Measurements from ENCODE around the gene DDX1. TPM values are rescaled to one million over a fixed set of nuclear protein-coding genes. Genes with fewer than 3 reads are reported as not detected.

Gene DDX1
- total and polyA plus RNA-seq, 2 experiments from 2014 or later: 37.5 to 109 TPM

DNA sequence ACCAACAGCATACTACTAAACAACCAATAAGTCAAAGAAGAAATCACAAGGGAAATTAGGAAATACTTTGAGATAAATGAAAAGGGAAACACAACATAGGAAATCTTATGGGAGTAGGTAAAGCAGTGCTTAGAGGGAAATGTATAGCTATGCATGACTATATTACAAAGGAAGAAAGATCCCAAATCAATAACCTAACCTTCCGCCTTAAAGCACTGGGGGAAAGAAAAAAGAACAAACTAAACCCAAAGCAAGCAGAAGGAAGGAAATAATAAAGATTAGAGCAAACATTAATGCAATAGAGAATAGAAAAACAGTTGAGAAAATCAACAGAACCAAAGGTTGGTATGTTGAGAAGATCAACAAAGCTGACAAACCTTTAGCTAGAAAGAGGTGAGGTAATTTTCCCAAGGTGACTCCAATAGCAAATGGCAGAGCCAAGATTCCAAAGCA lies 49.9 kb downstream of the DDX1 start:
- no peak overlapping the region for H3K4me3 ChIP-seq
- DNase-seq (ENCODE audit: low read depth in 1 of 2, low spot score in 1 of 2): no peak
- peaks cover 19% of the 10 kb centered on the region for H3K4me1 ChIP-seq (ENCODE audit: low read depth)
- TF ChIP-seq, protein P1, sequence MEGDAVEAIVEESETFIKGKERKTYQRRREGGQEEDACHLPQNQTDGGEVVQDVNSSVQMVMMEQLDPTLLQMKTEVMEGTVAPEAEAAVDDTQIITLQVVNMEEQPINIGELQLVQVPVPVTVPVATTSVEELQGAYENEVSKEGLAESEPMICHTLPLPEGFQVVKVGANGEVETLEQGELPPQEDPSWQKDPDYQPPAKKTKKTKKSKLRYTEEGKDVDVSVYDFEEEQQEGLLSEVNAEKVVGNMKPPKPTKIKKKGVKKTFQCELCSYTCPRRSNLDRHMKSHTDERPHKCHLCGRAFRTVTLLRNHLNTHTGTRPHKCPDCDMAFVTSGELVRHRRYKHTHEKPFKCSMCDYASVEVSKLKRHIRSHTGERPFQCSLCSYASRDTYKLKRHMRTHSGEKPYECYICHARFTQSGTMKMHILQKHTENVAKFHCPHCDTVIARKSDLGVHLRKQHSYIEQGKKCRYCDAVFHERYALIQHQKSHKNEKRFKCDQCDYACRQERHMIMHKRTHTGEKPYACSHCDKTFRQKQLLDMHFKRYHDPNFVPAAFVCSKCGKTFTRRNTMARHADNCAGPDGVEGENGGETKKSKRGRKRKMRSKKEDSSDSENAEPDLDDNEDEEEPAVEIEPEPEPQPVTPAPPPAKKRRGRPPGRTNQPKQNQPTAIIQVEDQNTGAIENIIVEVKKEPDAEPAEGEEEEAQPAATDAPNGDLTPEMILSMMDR (IDR thresholded peaks at IDR 0.05; ENCODE audit: low read depth, low read length): no peak
- H3K36me3 ChIP-seq: no peaks in the 10 kb centered on the region
- no peaks in the 10 kb centered on the region for H3K27me3 ChIP-seq
- no peaks in the 10 kb centered on the region for H3K9me3 ChIP-seq (ENCODE audit: low read depth)
- no peak overlapping the region for H3K27ac ChIP-seq

DNA sequence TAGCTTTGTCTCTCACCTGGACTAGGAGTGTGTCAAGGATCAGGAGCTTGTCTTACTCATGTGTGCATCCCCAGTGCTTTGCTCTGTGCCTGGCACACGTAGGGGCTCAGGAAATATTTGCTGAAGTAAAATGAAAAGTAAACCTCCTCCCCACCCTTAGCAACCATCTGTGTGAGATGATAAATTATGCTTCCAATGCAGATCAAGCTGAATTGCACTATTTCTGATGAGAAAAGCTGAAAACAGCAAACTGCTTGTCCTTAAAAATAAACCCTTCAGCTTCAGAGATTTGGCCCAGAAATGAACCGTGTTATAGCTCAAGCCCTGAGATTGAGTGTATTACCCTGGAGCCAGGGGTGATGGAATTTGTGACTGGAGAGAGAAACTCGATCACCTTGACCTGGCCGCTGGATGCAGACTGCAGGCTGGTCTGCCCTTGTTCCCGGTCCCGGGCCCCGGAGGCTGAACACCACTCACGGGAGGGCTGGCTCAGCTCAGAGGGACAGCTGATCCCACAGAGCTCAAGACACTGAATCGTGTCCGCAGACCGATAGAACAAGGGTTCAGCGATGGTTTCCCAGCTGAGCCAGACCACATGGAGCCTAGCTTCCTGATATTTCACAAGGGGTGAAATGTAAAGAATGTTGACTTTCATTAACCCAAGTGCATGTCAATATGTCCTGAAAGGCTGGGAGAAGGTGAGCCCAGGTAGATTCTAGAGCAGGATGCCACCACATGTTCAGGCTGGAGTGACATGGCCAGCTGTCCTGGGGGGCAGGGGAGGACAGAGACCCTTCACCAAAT lies 50.5 kb downstream of the DDX1 start:
- peak in 1 of 2 donors; percentile 7 for DNase-seq (ENCODE audit: low read depth in 1 of 2, low spot score in 1 of 2)
- H3K4me3 ChIP-seq: no peak overlapping the region

DNA sequence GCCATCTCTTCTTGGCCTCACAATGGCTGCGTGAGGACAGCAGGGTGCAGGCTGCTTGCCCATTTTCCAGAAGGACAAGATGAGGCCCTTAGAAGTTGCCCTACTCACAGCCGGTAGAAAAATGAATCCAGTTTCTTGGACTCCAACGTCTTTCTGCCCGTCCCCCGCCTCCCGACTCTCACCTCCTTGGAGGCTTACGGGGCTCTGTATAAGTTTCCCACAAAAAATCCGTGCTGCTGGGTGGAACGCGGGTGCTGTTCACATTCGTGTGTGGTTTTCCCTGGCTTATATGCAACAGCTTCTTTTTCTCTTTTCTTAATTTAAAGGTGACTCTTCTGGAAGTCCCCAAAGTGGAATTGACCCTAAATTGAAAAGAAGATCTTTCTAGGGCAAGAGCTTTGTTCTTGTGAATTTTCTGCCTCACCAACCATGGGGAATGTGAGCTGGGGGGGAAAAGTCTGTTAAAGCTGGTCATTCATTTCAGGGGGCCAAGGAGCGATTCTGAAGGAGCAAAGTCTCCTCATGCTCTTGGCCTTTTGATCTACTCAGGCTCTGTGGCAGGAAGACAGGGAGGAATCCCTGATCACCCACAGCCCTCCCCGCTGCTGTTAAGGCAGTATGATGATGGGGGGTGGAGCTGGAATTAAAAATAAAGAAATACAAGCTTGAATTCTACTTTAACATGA lies 51.3 kb downstream of the DDX1 start:
- Histone ChIP-seq H3K4me1 (ENCODE audit: low read depth) (peaks cover 13% of the 10 kb centered on the region), H3K9me3 (ENCODE audit: low read depth) (no peaks in the 10 kb centered on the region), H3K4me3 (no peak overlapping the region), H3K27me3 (no peaks in the 10 kb centered on the region), H3K36me3 (no peaks in the 10 kb centered on the region), H3K27ac (no peak overlapping the region)
- DNase-seq (ENCODE audit: low read depth in 1 of 2, low spot score in 1 of 2): no peak
- TF ChIP-seq, protein P1 (IDR thresholded peaks at IDR 0.05; ENCODE audit: low read depth, low read length): no peak

More for the DNA sequence above, 50.5 kb downstream of the DDX1 start:
- Histone ChIP-seq H3K27me3 (no peaks in the 10 kb centered on the region), H3K9me3 (ENCODE audit: low read depth) (no peaks in the 10 kb centered on the region), H3K27ac (no peak overlapping the region), H3K4me1 (ENCODE audit: low read depth) (peaks cover 19% of the 10 kb centered on the region), H3K36me3 (no peaks in the 10 kb centered on the region)
- TF ChIP-seq, protein P1 (IDR thresholded peaks at IDR 0.05; ENCODE audit: low read depth, low read length): no peak

DNA sequence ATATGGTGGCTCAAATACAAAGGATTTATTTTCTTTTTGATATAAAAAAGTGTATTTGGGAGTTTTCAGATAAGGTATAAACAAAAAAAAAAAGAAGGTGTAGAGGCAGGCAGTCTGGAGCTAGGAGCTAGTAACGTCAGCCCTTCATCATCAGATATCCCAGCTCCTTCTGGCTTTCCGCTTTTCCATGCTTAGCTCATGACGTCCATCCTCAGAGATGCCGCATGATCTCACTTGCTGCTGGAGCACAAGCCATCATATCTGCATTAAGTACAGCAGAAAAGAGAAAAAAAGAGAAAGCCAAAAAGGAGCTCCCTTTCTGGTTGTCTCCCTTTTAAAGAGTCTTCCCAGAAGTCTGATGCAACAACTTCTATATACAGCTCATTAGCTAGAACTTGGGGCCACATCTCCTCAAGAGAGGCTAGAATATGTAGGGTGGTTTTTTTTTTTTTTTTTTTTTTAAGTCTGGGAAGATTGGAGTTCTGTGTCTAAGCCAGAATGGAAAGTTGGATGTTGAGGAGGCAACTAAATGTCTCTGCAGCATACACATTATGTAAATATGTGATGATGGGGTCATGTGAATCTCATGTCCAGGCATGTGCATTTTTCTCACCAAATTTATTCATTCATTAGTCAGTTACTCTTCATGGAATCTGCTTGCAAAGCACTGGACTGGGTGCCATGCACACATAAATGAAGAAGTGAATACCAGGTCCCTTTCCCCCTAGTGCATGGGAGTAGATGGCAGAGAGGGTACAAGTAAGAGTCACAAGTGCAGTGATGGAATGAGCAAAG lies 52.3 kb downstream of the DDX1 start:
- no peaks in the 10 kb centered on the region for H3K36me3 ChIP-seq
- no peaks in the 10 kb centered on the region for H3K27me3 ChIP-seq
- peak in 1 of 2 donors; percentile 58 for DNase-seq (ENCODE audit: low read depth in 1 of 2, low spot score in 1 of 2)
- TF ChIP-seq, protein P1 (IDR thresholded peaks at IDR 0.05; ENCODE audit: low read depth, low read length): no peak
- H3K27ac ChIP-seq: no peak overlapping the region
- H3K9me3 ChIP-seq (ENCODE audit: low read depth): no peaks in the 10 kb centered on the region
- peaks cover 3% of the 10 kb centered on the region for H3K4me1 ChIP-seq (ENCODE audit: low read depth)
- H3K4me3 ChIP-seq: no peak overlapping the region

DNA sequence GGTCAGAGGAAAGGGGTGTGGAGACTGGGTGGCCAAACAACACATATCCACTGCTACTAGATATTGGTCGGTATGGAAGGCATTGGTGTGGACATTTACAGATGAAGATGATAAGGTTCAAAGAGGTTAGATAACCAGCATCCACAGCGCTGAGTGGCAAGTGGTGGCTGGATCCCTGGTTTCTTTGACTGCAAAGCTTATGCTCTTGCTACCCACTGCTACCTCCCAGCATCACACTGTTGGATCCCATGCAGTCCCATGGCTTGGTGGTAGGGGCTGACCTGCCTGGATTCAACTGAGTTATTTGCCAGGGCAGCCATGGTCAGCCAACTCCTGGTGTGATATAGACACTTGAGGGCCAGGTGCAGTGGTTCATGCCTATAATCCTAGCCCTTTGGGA lies 53.6 kb downstream of the DDX1 start:
- no peaks in the 10 kb centered on the region for H3K27me3 ChIP-seq
- no peaks in the 10 kb centered on the region for H3K9me3 ChIP-seq (ENCODE audit: low read depth)
- TF ChIP-seq, protein P1 (IDR thresholded peaks at IDR 0.05; ENCODE audit: low read depth, low read length): no peak
- DNase-seq (ENCODE audit: low read depth in 1 of 2, low spot score in 1 of 2): no peak
- no peak overlapping the region for H3K27ac ChIP-seq
- peaks cover 2% of the 10 kb centered on the region for H3K4me1 ChIP-seq (ENCODE audit: low read depth)
- H3K36me3 ChIP-seq: no peaks in the 10 kb centered on the region
- no peak overlapping the region for H3K4me3 ChIP-seq
